Gastroesophageal sphincter (tissue), 2 donors: ENCODE results near the gene ELOB.

Experiments
- POLR2A ChIP-seq, 2 donors: fragments of 450-650 bp; IDR thresholded peaks; one replicate each; pipeline ENCODE4 v1.6.1; 2017; ENCODE audit warnings: antibody characterized with exemption in 2 of 2, mild to moderate bottlenecking in 2 of 2, moderate library complexity in 1 of 2
- POLR2AphosphoS5 ChIP-seq: sonication (generic); formaldehyde crosslinking; IDR thresholded peaks from one replicate; pipeline ENCODE4 v1.6.1; 2017; ENCODE audit warnings: antibody characterized with exemption

GRCh38 chr16:2752035-2752849, 24.8 kb downstream of the ELOB start, which contains the start of gene SRRM2:
- TF ChIP-seq POLR2A (IDR thresholded peaks at IDR 0.05), result peak; percentile 98
- TF ChIP-seq POLR2AphosphoS5, result peak; percentile 96
